ENCODE measurements around the gene KRTAP4-16.
"Not testable (repeated sequence)": the region's sequence is repeated elsewhere in the genome, so short reads cannot be mapped to it uniquely, and the experiment has no call there.

Gene KRTAP4-16

GRCh38 chr17:41101586-41102259 is at the start of gene KRTAP4-16:
Gene KRTAP4-16 (minus strand): TSS chr17:41102209. CDS start chr17:41102209, 0 bp downstream.
- in situ Hi-C loops (cut with HindIII; ENCODE audit: low sequenced_read_pairs): no loop called here

- in situ Hi-C loops (cut with HindIII; ENCODE audit: low sequenced_read_pairs): no loop called here
Measured at GRCh38 chr17:41151525-41151924, 49.5 kb upstream of the KRTAP4-16 start.

- in situ Hi-C loops (cut with HindIII; ENCODE audit: low sequenced_read_pairs): no loop called here
Measured at GRCh38 chr17:41150026-41150425, 48.0 kb upstream of the KRTAP4-16 start.

GRCh38 chr17:41149652-41149985 is 47.6 kb upstream of the KRTAP4-16 start, which contains the start of gene KRTAP4-5:
Gene KRTAP4-5 (minus strand): TSS chr17:41149825. CDS start chr17:41149767, 58 bp downstream.
- in situ Hi-C loops (cut with HindIII; ENCODE audit: low sequenced_read_pairs): no loop called here

GRCh38 chr17:41148971-41149651 is 47.1 kb upstream of the KRTAP4-16 start:
- in situ Hi-C loops (cut with HindIII; ENCODE audit: low sequenced_read_pairs): not testable (repeated sequence)

- in situ Hi-C loops (cut with HindIII; ENCODE audit: low sequenced_read_pairs): no loop called here
Measured at GRCh38 chr17:41147531-41148204, 45.7 kb upstream of the KRTAP4-16 start.

- in situ Hi-C loops (cut with HindIII; ENCODE audit: low sequenced_read_pairs): no loop called here
Measured at GRCh38 chr17:41145261-41145660, 43.3 kb upstream of the KRTAP4-16 start.

GRCh38 chr17:41144846-41145245 is 42.8 kb upstream of the KRTAP4-16 start:
- in situ Hi-C loops (cut with HindIII; ENCODE audit: low sequenced_read_pairs): no loop called here

GRCh38 chr17:41141361-41141760 is 39.4 kb upstream of the KRTAP4-16 start:
- in situ Hi-C loops (cut with HindIII; ENCODE audit: low sequenced_read_pairs): no loop called here

- in situ Hi-C loops (cut with HindIII; ENCODE audit: low sequenced_read_pairs): no loop called here
Measured at GRCh38 chr17:41140360-41141131, 38.5 kb upstream of the KRTAP4-16 start, which contains the start of gene KRTAP4-6. Gene KRTAP4-6 (minus strand): TSS chr17:41140544. CDS start chr17:41140487, 57 bp downstream.

GRCh38 chr17:41139865-41140264 is 37.9 kb upstream of the KRTAP4-16 start:
- in situ Hi-C loops (cut with HindIII; ENCODE audit: low sequenced_read_pairs): not testable (repeated sequence)

GRCh38 chr17:41133880-41134735 is 32.1 kb upstream of the KRTAP4-16 start:
- in situ Hi-C loops (cut with HindIII; ENCODE audit: low sequenced_read_pairs): no loop called here

- in situ Hi-C loops (cut with HindIII; ENCODE audit: low sequenced_read_pairs): no loop called here
Measured at GRCh38 chr17:41131979-41132378, 30.0 kb upstream of the KRTAP4-16 start.

GRCh38 chr17:41127371-41127770 is 25.4 kb upstream of the KRTAP4-16 start:
- in situ Hi-C loops (cut with HindIII; ENCODE audit: low sequenced_read_pairs): no loop called here

- in situ Hi-C loops (cut with HindIII; ENCODE audit: low sequenced_read_pairs): no loop called here
Measured at GRCh38 chr17:41126412-41126811, 24.4 kb upstream of the KRTAP4-16 start.

GRCh38 chr17:41125064-41125463 is 23.1 kb upstream of the KRTAP4-16 start:
- in situ Hi-C loops (cut with HindIII; ENCODE audit: low sequenced_read_pairs): no loop called here

GRCh38 chr17:41123991-41124371 is 22.0 kb upstream of the KRTAP4-16 start, which contains the start of gene KRTAP4-12:
Gene KRTAP4-12 (minus strand): TSS chr17:41124182. CDS start chr17:41124122, 60 bp downstream.
- in situ Hi-C loops (cut with HindIII; ENCODE audit: low sequenced_read_pairs): not testable (repeated sequence)

- in situ Hi-C loops (cut with HindIII; ENCODE audit: low sequenced_read_pairs): not testable (repeated sequence)
Measured at GRCh38 chr17:41123292-41123990, 21.4 kb upstream of the KRTAP4-16 start.

- in situ Hi-C loops (cut with HindIII; ENCODE audit: low sequenced_read_pairs): no loop called here
Measured at GRCh38 chr17:41121742-41122141, 19.7 kb upstream of the KRTAP4-16 start.
